GM12801 (cell line): Measurements from ENCODE around the gene ANK3.

Source experiments
- CTCF ChIP-seq: IDR thresholded peaks from one replicate; pipeline ENCODE4 v1.5.1; 2011; ENCODE audit warnings: control low read depth; ENCODE audit not compliant: insufficient read length; ENCODE audit errors: extremely low read depth

Gene ANK3

DNA sequence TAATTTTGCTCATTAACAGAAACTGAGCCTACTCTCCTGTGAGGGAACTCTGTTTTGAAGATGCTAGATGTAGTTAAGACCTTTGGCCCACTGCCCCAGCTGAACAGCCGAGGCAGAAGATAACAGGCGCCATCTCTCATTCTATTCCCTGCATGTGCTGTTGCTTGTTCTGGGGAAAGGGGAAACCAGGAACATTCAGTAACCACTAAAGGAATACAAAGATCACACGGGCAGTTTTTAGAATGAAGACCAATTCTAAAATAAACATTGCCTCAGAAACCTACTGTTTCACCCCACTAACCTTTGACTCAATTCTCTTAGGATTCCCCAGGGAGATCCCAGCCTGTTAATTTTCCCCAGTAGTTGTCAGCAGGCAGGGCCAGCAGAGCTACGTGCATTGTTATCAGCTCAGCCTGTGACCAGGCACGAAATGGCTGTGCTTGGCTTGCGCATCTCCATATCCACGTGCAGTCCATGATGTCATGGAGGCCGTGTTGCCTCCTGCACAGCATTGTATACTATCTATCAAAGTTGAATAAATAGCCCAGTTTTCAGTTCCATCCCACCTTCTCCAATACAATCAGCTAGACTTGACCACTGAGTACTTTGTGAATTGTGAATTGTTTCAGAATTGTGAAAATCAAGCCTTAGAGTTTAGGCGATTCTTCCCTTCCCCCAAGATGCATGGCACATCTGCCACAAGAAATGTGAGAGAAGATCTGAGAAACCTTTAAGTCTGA, 36.0 kb downstream of the ANK3 start:
- TF ChIP-seq CTCF, result no peak

DNA sequence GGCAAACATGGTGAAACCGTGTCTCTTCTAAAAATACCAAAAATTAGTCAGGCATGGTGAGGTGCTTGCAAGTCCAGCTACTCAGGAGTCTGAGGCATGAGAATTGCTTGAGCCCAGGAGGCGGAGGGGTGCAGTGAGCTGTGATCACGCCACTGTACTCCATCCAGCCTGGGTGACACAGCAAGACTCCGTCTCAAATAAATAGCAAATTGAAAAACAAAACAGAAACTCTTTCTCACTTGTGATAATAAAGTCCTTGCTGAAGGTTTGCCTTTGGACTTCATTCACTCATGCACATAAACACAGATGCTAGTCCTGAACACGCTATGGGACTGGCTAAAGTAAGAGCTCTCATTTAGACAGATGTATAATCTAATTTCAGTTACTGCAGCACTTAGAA, 37.6 kb downstream of the ANK3 start:
- TF ChIP-seq CTCF, result no peak

GRCh38 chr10:60351191-60351853, 38.4 kb downstream of the ANK3 start:
- no peak for TF ChIP-seq CTCF

- TF ChIP-seq CTCF, result no peak
Observed at GRCh38 chr10:60350400-60350799, 39.3 kb downstream of the ANK3 start.

GRCh38 chr10:60349426-60349825, 40.2 kb downstream of the ANK3 start:
- no peak for TF ChIP-seq CTCF

GRCh38 chr10:60348982-60349381, 40.7 kb downstream of the ANK3 start:
- TF ChIP-seq CTCF, result no peak

GRCh38 chr10:60347270-60347669, 42.4 kb downstream of the ANK3 start:
- no peak for TF ChIP-seq CTCF
